ENCODE measurements around the gene DPYSL3. TPM values are rescaled to one million over a fixed set of nuclear protein-coding genes. Genes with fewer than 3 reads are reported as not detected.
A peak's percentile ranks its signal among the peaks of the same experiment; 100 is the strongest.

Gene DPYSL3
- total and polyA plus RNA-seq, 12 donors, result 3.5 to 49.7 (median 13.1) TPM

DNA sequence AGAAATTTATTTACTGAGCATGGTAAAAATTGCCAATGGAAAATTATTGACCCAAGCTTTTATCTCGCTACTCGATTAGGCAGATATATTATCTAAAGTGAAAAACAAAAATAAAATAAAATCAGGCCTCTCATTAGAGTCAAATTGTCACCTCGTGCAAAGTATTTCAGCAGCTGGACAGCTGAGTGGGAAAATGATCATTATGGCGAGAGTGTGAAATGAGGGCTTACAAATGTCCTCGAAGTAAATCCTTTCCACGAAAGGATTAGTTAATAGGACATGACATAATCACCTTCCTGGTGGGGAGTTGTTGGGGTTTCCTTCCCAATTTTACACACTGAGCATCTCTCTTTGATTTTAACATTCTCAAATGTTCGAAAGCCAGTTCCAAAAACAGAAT is 5.4 kb upstream of the DPYSL3 start:
- no peak for DNase-seq
- H3K4me1 ChIP-seq (replicated peaks in 1 of 2), result peaks cover 0 to under 1% of the 10 kb centered on the region in 2 donors
- H3K27me3 ChIP-seq, result peaks cover 11% of the 10 kb centered on the region
- WGBS, 4 donors, result 72 to 80% (median 76%) methylated on average over 7 of the region's 7 CpGs
- intact Hi-C loops (cut with DNase I), result no loop called here
- H3K4me3 ChIP-seq, result no peak overlapping the region
- no peaks in the 10 kb centered on the region for H3K36me3 ChIP-seq (replicated peaks in 1 of 2)
- H3K9me3 ChIP-seq (replicated peaks in 1 of 3), result no peaks in the 10 kb centered on the region
- H3K27ac ChIP-seq, result no peak overlapping the region
- TF ChIP-seq, protein P1, sequence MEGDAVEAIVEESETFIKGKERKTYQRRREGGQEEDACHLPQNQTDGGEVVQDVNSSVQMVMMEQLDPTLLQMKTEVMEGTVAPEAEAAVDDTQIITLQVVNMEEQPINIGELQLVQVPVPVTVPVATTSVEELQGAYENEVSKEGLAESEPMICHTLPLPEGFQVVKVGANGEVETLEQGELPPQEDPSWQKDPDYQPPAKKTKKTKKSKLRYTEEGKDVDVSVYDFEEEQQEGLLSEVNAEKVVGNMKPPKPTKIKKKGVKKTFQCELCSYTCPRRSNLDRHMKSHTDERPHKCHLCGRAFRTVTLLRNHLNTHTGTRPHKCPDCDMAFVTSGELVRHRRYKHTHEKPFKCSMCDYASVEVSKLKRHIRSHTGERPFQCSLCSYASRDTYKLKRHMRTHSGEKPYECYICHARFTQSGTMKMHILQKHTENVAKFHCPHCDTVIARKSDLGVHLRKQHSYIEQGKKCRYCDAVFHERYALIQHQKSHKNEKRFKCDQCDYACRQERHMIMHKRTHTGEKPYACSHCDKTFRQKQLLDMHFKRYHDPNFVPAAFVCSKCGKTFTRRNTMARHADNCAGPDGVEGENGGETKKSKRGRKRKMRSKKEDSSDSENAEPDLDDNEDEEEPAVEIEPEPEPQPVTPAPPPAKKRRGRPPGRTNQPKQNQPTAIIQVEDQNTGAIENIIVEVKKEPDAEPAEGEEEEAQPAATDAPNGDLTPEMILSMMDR (IDR thresholded peaks at IDR 0.05), result no peak
- TF ChIP-seq POLR2A (IDR thresholded peaks at IDR 0.05), result no peak

- no peak for TF ChIP-seq POLR2A (IDR thresholded peaks at IDR 0.05)
- TF ChIP-seq, protein P1 (IDR thresholded peaks at IDR 0.05), result no peak
- H3K36me3 ChIP-seq (replicated peaks in 1 of 2), result no peaks in the 10 kb centered on the region
- H3K27ac ChIP-seq, result no peak overlapping the region
- 79 to 89% (median 82%) methylated on average over 3 of the region's 3 CpGs for WGBS, 4 donors
- DNase-seq, result no peak
- H3K4me3 ChIP-seq, result no peak overlapping the region
- no peaks in the 10 kb centered on the region for H3K9me3 ChIP-seq (replicated peaks in 1 of 3)
- H3K27me3 ChIP-seq, result peaks cover 24% of the 10 kb centered on the region
- peaks cover 6 to 12% of the 10 kb centered on the region in 2 donors for H3K4me1 ChIP-seq (replicated peaks in 1 of 2)
- intact Hi-C loops (cut with DNase I), result no loop called here
These were observed 3.0 kb upstream of the DPYSL3 start for GRCh38 chr5:147512659-147513379.

GRCh38 chr5:147510885-147511284 is 1.0 kb upstream of the DPYSL3 start:
- Histone ChIP-seq H3K4me1 (replicated peaks in 1 of 2) (peaks cover 6 to 12% of the 10 kb centered on the region in 2 donors), H3K9me3 (replicated peaks in 1 of 3) (no peaks in the 10 kb centered on the region), H3K4me3 (no peak overlapping the region), H3K27ac (no peak overlapping the region), H3K36me3 (replicated peaks in 1 of 2) (no peaks in the 10 kb centered on the region), H3K27me3 (peaks cover 24% of the 10 kb centered on the region)
- intact Hi-C loops (cut with DNase I), result no loop called here
- whole genome bisulfite sequencing, 4 donors, result 88 to 92% (median 89%) methylated on average over 7 of the region's 7 CpGs
- TF ChIP-seq, protein P1 (IDR thresholded peaks at IDR 0.05), result no peak
- TF ChIP-seq POLR2A (IDR thresholded peaks at IDR 0.05), result no peak
- DNase-seq, result no peak

DNA sequence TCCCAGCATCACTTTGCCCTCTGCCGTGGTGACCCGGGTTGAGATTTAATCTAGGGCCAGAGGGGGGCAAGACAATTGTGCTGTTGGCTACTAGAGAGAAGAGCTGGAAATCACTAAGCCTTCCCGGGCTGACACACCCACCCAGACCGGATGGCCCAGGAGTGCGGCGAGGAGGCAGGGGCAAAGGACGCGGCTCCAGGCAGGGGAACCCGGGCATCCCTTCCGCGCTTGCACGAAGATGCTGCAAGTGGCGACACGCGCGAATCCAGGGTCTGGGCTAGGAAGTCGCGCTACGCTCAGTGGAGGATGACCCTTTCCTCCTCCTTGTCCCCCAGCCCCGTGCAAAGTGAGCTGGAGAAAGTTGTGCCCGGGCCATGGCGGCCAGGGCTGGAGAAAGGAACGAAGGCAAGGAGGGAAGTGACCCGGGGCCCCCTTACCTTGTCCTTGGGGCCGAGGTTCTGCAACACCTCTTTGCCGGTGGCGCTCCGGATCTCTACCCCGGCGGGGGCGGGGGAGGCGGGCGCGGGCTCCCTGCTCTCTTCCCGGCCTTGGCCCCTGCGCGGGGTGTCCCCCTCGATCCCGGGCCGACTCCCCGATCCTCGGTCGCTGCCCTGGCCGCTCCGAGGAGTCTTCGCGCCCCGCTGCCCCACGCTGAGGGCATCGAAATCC is 693 bp downstream of the DPYSL3 start:
- Histone ChIP-seq H3K4me3 (peak overlapping the region in 2 of 4 donors; percentile 16 to 51), H3K4me1 (replicated peaks in 1 of 2) (peaks cover 6 to 12% of the 10 kb centered on the region in 2 donors), H3K27ac (peak overlapping the region in 1 of 5 donors; percentile 41), H3K27me3 (peaks cover 24% of the 10 kb centered on the region), H3K36me3 (replicated peaks in 1 of 2) (no peaks in the 10 kb centered on the region), H3K9me3 (replicated peaks in 1 of 3) (no peaks in the 10 kb centered on the region)
- no peak for TF ChIP-seq POLR2A (IDR thresholded peaks at IDR 0.05)
- DNase-seq, result no peak
- intact Hi-C loops (cut with DNase I), result no loop called here
- 0 to 4% (median 4%) methylated on average over 3 to 50 of the region's 50 CpGs for WGBS, 4 donors
